ENCODE data around the gene EFCAB13.

Gene EFCAB13

DNA sequence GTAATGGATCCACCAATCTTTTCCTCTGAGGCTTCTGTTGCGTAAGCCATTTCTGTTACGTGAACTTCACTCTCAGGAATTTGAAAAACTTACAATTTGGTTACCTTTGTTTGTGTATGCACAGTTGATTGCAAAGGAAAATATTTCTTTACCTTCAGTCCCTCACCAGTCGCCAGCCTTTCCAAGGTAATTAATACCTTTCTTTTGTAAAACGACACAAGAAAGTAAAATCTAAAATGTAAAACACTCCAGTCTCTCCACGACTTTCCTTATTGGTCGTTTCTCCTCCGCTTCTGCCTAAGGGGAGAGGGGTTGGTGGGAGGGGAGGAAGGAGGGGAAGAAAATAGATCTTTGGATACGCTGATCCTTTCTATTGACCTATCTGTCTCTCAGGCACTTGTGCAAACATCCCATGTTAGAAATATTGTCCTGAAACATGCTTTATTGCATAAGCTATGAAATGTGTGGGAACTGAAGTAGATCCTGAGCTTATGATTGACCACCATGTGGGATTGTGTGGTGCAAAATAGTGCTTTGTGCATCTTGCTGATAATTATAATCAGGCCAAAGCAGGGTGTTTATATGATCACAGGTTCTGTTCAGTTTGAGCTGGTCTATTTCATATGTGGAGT lies 32.4 kb upstream of the EFCAB13 start:
- no peak for DNase-seq (ENCODE audit: low read depth in 2 of 2)

- no peak for DNase-seq (ENCODE audit: low read depth in 2 of 2)
Observed at GRCh38 chr17:47292206-47292605, 31.5 kb upstream of the EFCAB13 start.

GRCh38 chr17:47295037-47295873 lies 28.5 kb upstream of the EFCAB13 start:
- DNase-seq (ENCODE audit: low read depth in 2 of 2): no peak

DNA sequence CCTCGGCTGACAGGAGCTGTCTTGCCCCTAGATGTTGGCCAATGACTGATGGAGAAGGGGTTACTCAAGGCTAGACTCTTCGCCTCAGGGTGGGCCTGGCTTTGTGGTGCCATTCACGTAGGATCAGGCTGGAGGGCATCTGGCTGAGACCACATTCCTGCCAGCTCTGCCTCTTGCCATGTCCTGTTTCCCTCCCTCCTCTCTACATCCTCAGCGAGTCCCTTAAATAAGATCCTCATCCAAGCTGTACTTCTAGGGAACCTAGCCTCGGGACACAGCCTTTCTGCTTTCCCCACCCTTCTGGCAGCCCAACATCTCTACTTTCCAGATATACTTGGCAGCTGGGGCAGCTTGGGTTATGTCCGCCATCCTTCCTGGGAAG lies 27.9 kb upstream of the EFCAB13 start:
- DNase-seq (ENCODE audit: low read depth in 2 of 2): no peak

GRCh38 chr17:47297661-47298400 lies 25.9 kb upstream of the EFCAB13 start:
- no peak for DNase-seq (ENCODE audit: low read depth in 2 of 2)

GRCh38 chr17:47298712-47299111 lies 25.0 kb upstream of the EFCAB13 start:
- no peak for DNase-seq (ENCODE audit: low read depth in 2 of 2)

- no peak for DNase-seq (ENCODE audit: low read depth in 2 of 2)
Observed at GRCh38 chr17:47299239-47299910, 24.4 kb upstream of the EFCAB13 start.

GRCh38 chr17:47300718-47301117 lies 23.0 kb upstream of the EFCAB13 start:
- no peak for DNase-seq (ENCODE audit: low read depth in 2 of 2)

DNA sequence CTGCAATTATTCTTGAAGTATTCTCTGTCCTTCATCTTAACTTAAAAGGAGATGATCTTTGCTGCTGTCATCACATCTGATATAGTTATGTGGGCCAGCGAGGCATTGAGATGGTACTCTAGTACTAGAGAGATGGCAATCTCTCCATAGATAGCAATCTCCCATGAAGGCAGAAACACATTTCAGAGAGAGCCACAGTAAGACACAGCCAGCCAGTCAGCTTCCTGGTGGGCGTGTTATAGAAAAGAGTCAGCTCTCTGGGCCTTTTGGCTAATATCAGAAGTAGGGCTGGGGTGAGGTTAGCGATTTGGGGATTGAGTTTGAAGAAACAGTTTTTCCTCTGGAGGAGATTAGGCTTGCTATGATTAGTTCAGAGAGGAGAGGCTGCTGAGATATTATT lies 22.6 kb upstream of the EFCAB13 start:
- DNase-seq (ENCODE audit: low read depth in 2 of 2): no peak

- DNase-seq (ENCODE audit: low read depth in 2 of 2): no peak
Observed at GRCh38 chr17:47301831-47302230, 21.9 kb upstream of the EFCAB13 start.

- DNase-seq (ENCODE audit: low read depth in 2 of 2): no peak
Observed at GRCh38 chr17:47304186-47304585, 19.6 kb upstream of the EFCAB13 start.

- no peak for DNase-seq (ENCODE audit: low read depth in 2 of 2)
Observed at GRCh38 chr17:47305302-47305923, 18.3 kb upstream of the EFCAB13 start.

- DNase-seq (ENCODE audit: low read depth in 2 of 2): no peak
Observed at GRCh38 chr17:47310186-47310733, 13.5 kb upstream of the EFCAB13 start.

DNA sequence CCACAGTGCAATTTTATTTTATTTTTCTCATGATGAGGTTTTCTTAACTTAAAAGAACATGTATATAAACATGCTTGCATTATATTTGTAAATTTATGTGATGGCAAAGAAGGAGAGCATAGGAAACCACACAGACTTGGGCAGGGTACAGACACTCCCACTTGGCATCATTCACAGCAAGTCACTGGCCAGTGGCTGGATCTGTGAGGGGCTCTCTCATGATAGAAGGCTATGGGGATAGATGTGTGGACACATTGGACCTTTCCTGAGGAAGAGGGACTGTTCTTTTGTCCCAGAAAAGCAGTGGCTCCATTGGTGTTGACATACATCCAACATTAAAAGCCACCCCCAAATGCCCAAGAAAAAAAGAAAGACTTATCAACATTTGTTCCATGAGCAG lies 12.3 kb upstream of the EFCAB13 start:
- no peak for DNase-seq (ENCODE audit: low read depth in 2 of 2)

DNA sequence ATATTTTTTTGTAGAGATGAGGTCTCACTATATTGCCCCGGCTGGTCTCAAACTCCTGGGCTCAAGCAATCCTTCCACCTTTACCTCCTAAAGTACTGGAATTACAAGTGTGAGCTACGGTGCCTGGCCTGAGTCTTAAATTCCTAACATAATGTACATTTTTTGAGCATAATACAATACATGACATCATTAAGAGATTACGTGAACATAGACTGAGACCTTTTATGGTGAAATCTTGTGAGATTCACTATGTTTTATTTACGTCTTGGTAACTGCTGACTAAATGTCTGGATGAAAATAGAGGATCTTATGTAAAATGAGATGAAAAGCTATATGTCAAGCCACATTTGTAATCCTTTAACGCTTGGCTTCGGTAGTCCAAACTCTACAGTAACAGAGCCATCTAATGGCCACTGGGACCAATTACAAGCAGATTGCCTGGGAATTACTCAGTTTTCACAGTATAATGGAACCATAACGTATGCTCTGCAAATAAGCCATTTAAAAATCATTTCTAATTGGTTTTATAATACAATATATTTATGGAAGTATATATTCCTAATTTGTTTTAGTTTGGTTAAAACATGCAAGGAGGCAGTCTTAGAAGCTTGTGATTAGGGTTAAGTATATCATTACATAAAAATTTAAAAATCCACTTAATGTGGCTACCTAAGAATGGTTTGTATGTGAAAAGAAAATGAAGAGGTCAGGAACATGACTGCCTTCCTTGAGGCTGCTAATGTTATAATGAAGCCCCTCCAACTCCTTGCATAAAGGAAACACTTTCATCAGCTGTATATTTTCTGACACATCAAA lies 8.1 kb upstream of the EFCAB13 start:
- DNase-seq (ENCODE audit: low read depth in 2 of 2): no peak

- no peak for DNase-seq (ENCODE audit: low read depth in 2 of 2)
Observed at GRCh38 chr17:47316311-47316710, 7.4 kb upstream of the EFCAB13 start.

DNA sequence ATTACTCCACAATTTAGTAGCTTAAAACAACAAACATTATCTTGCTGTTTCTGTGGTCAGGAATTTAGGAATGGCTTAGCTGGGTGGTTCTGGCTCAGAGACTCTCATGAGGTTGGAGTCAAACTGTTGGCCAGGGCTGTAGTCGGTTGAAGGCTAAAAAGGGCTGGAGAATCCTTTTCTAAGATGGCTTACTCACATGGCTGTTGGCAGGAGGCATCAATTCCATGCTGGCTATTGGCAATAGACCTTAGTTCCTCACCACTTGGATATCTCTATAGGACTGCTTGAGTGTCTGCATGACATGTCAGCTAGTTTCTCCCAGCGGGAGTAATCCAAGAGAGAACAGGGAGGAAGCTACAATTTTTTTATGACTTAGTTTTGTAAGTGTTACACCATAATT lies 6.6 kb upstream of the EFCAB13 start:
- DNase-seq (ENCODE audit: low read depth in 2 of 2): no peak

- DNase-seq (ENCODE audit: low read depth in 2 of 2): no peak
Observed at GRCh38 chr17:47318197-47318918, 5.4 kb upstream of the EFCAB13 start.

GRCh38 chr17:47320879-47321502 lies 2.8 kb upstream of the EFCAB13 start:
- no peak for DNase-seq (ENCODE audit: low read depth in 2 of 2)
